MM.1S (cell line): Measurements from ENCODE around the gene RBM4.

Experiments used
- DNase-seq: peaks from one replicate; pipeline ENCODE4 v3.0.0-alpha.2; 2015
- H2AFZ ChIP-seq: fragments of 300-600 bp; sonication (generic); 2 replicates; pipeline ENCODE4 v1.6.0; 2016; ENCODE audit warnings: antibody characterized with exemption, low read length
- H3F3A ChIP-seq: fragments of 300-600 bp; sonication (generic); 2 replicates; pipeline ENCODE4 v1.6.1; 2016; ENCODE audit warnings: mild to moderate bottlenecking, antibody characterized with exemption, low read length, moderate library complexity, mixed read lengths; ENCODE audit not compliant: insufficient read depth
- H3K27ac ChIP-seq: fragments of 300-600 bp; sonication (generic); 2 replicates; pipeline ENCODE4 v1.5.1; 2016; ENCODE audit warnings: mild to moderate bottlenecking, low read length
- H3K27me3 ChIP-seq: fragments of 300-600 bp; sonication (generic); replicated peaks from 2 replicates; pipeline ENCODE4 v1.6.0; 2016; ENCODE audit warnings: low read length; ENCODE audit not compliant: insufficient read depth
- H3K36me3 ChIP-seq: fragments of 300-600 bp; sonication (generic); replicated peaks from 2 replicates; pipeline ENCODE4 v1.6.1; 2016; ENCODE audit warnings: mild to moderate bottlenecking, low read length, mixed read lengths; ENCODE audit not compliant: insufficient read depth
- H3K4me1 ChIP-seq: fragments of 300-600 bp; sonication (generic); 2 replicates; pipeline ENCODE4 v1.6.1; 2016; ENCODE audit warnings: low read length, mixed read lengths
- H3K4me2 ChIP-seq: fragments of 300-600 bp; sonication (generic); 2 replicates; pipeline ENCODE4 v1.6.0; 2016; ENCODE audit warnings: low read depth, low read length
- H3K4me3 ChIP-seq: fragments of 300-600 bp; sonication (generic); 2 replicates; pipeline ENCODE4 v1.5.1; 2016; ENCODE audit warnings: low read length, mixed read lengths
- H3K79me2 ChIP-seq: fragments of 300-600 bp; sonication (generic); 2 replicates; pipeline ENCODE4 v1.6.1; 2016; ENCODE audit warnings: mixed run types, low read length, mixed read lengths
- H3K9ac ChIP-seq: fragments of 300-600 bp; sonication (generic); 2 replicates; pipeline ENCODE4 v1.6.1; 2016; ENCODE audit warnings: low read length, mixed read lengths
- H3K9me2 ChIP-seq: fragments of 300-600 bp; sonication (generic); replicated peaks from 2 replicates; pipeline ENCODE4 v1.6.1; 2016; ENCODE audit warnings: mild to moderate bottlenecking, low read length, mixed read lengths; ENCODE audit not compliant: insufficient read depth
- H3K9me3 ChIP-seq: fragments of 300-600 bp; sonication (generic); replicated peaks from 2 replicates; pipeline ENCODE4 v1.6.1; 2016; ENCODE audit warnings: mild to moderate bottlenecking, low read length, mixed read lengths; ENCODE audit not compliant: insufficient read depth
- H4K20me1 ChIP-seq: fragments of 300-600 bp; sonication (generic); 2 replicates; pipeline ENCODE4 v1.6.1; 2016; ENCODE audit warnings: mild to moderate bottlenecking, low read length, moderate library complexity, mixed read lengths; ENCODE audit not compliant: insufficient read depth
- CTCF ChIP-seq: fragments of 300-600 bp; sonication (generic); IDR thresholded peaks from 2 replicates; pipeline ENCODE4 v1.5.1; 2016; ENCODE audit warnings: antibody characterized with exemption, low read length, mixed read lengths
- EZH2 ChIP-seq: fragments of 300-600 bp; sonication (generic); optimal IDR thresholded peaks from 2 replicates; pipeline ENCODE3; 2017; ENCODE audit warnings: low read depth, mild to moderate bottlenecking, antibody characterized with exemption, low read length, mixed read lengths
- EZH2phosphoT487 ChIP-seq: fragments of 300-600 bp; sonication (generic); IDR thresholded peaks from 2 replicates; pipeline ENCODE4 v1.6.1; 2018; ENCODE audit warnings: antibody characterized with exemption, low read length

RBM4 gene

GRCh38 chr11:66649903-66650302 is 11.4 kb downstream of the RBM4 start:
- no peak for DNase-seq
- Histone ChIP-seq H3K36me3 (peaks cover 9% of the 10 kb centered on the region; the same call in 1 of the 2 replicates), H3K4me3 (no peak overlapping the region), H3K9ac (no peak overlapping the region), H3K4me1 (no peaks in the 10 kb centered on the region), H4K20me1 (peaks cover 15% of the 10 kb centered on the region), H3F3A (peaks cover 3% of the 10 kb centered on the region; the same call in 1 of the 2 replicates), H3K9me2 (no peaks in the 10 kb centered on the region), H3K27me3 (no peaks in the 10 kb centered on the region), H2AFZ (no peak overlapping the region), H3K79me2 (peaks cover 89% of the 10 kb centered on the region), H3K4me2 (no peak overlapping the region), H3K27ac (no peak overlapping the region), H3K9me3 (no peaks in the 10 kb centered on the region)
- TF ChIP-seq EZH2phosphoT487 (no peak), CTCF (no peak), EZH2 (no peak)

GRCh38 chr11:66651016-66651415 is 12.5 kb downstream of the RBM4 start:
- Histone ChIP-seq H2AFZ (no peak overlapping the region), H3K4me2 (no peak overlapping the region), H3K9ac (no peak overlapping the region), H3K79me2 (peaks cover 86% of the 10 kb centered on the region), H3K4me1 (no peaks in the 10 kb centered on the region), H3F3A (peaks cover 3% of the 10 kb centered on the region; the same call in 1 of the 2 replicates), H3K27ac (no peak overlapping the region), H3K27me3 (no peaks in the 10 kb centered on the region), H4K20me1 (0 out of 2 replicates have a peak, but pooled peaks cover 4% of the 10 kb centered on the region), H3K9me2 (no peaks in the 10 kb centered on the region), H3K4me3 (no peak overlapping the region), H3K36me3 (peaks cover 4% of the 10 kb centered on the region; the same call in 1 of the 2 replicates), H3K9me3 (no peaks in the 10 kb centered on the region)
- DNase-seq, result no peak
- no peak for TF ChIP-seq EZH2
- TF ChIP-seq CTCF, result no peak
- no peak for TF ChIP-seq EZH2phosphoT487

GRCh38 chr11:66652651-66653050 is 14.1 kb downstream of the RBM4 start:
- Histone ChIP-seq H3K4me2 (no peak overlapping the region), H4K20me1 (0 out of 2 replicates have a peak, but pooled peaks cover under 1% of the 10 kb centered on the region), H3F3A (peaks cover 3% of the 10 kb centered on the region; the same call in 1 of the 2 replicates), H3K79me2 (peaks cover 82% of the 10 kb centered on the region), H3K9ac (no peak overlapping the region), H2AFZ (no peak overlapping the region), H3K9me2 (no peaks in the 10 kb centered on the region), H3K36me3 (no peaks in the 10 kb centered on the region; the same call in 1 of the 2 replicates), H3K27me3 (no peaks in the 10 kb centered on the region), H3K4me3 (no peak overlapping the region), H3K9me3 (no peaks in the 10 kb centered on the region), H3K27ac (no peak overlapping the region), H3K4me1 (no peaks in the 10 kb centered on the region)
- no peak for DNase-seq
- no peak for TF ChIP-seq CTCF
- TF ChIP-seq EZH2phosphoT487, result no peak
- TF ChIP-seq EZH2, result no peak
